ENCODE data around the gene BCDIN3D.

DNA sequence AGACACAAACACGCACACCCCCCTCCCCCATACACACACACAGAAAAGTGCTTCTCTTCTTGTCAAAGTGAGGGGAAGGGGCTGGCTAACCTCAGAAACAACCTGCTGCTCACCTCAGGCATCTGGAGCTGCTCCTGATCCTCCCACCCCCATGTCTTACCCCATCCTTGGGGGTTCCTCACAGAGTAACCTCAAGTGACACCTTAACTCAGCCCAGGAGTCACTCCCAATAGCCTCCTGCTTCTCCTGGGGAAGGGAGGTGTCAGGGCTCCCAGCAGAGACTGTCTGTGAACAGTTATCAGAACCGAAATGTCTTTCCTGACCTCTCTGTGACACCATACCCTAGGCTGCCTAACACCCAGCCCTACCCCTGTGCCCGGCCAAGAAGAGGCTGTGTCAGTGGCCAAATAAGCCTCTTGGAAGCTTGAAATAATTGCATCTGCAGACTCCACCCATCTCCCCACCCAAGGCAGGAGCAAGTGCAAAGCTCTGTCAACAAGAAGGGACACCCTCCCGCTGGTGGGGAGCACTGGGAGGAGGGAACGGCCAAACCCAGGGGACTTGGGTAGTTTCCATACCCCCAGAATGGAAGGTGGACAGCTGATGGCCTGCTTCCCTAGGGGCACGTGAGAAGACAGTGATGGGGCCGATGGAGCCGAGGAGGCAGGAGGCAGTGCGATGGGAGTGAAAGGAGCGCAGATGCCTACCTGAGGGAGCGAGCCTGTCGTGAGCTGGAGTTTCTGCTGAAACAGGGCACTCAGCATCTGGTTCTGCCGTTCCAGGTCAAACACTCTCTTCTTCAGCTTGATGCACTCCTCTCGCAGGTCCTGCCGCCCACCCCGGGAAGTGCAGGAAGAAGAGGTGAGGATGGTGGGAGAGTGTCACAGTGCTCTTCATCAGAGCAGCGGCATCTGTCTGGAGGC, 41.5 kb downstream of the BCDIN3D start:
- TF ChIP-seq FOXA1 (IDR thresholded peaks at IDR 0.05) (no peak), HDGF (IDR thresholded peaks at IDR 0.05; ENCODE audit: borderline replicate concordance) (no peak), FOXM1 (IDR thresholded peaks at IDR 0.05; ENCODE audit: borderline replicate concordance) (no peak), NFRKB (IDR thresholded peaks at IDR 0.05) (no peak), FOXK2 (IDR thresholded peaks at IDR 0.05) (no peak), LEF1 (IDR thresholded peaks at IDR 0.05; ENCODE audit: borderline replicate concordance) (no peak), L3MBTL2 (conservative IDR thresholded peaks at IDR 0.05) (no peak), ELF4 (IDR thresholded peaks at IDR 0.05) (no peak), SUZ12 (IDR thresholded peaks at IDR 0.05) (no peak), ARNT (IDR thresholded peaks at IDR 0.05) (no peak), TARDBP (IDR thresholded peaks at IDR 0.05) (no peak)

Measured in HEK293T (cell line).